Testis (tissue), 3 donors: ENCODE results near the gene CLIC3. TPM values are rescaled to one million over a fixed set of nuclear protein-coding genes. Genes with fewer than 3 reads are reported as not detected.

Experiments
- DNase-seq: peaks from one replicate; pipeline ENCODE4 v3.0.0-alpha.2; 2019
- H3K27ac ChIP-seq, 2 donors: fragments of 200-600 bp; sonication (generic); one replicate each; pipeline ENCODE4 v1.5.1; 2019
- H3K27me3 ChIP-seq: fragments of 200-600 bp; sonication (generic); one replicate; pipeline ENCODE4 v1.5.1; 2019
- H3K36me3 ChIP-seq: fragments of 200-600 bp; sonication (generic); one replicate; pipeline ENCODE4 v1.5.1; 2017; ENCODE audit warnings: low read depth; ENCODE audit errors: missing control alignments
- H3K4me1 ChIP-seq: fragments of 200-600 bp; sonication (generic); one replicate; pipeline ENCODE4 v1.5.1; 2019
- H3K4me3 ChIP-seq, 2 donors: fragments of 200-600 bp; sonication (generic); one replicate each; pipeline ENCODE4 v1.5.1; 2017 to 2019
- H3K9me3 ChIP-seq: fragments of 200-600 bp; sonication (generic); one replicate; pipeline ENCODE4 v1.5.1; 2017
- POLR2A ChIP-seq: fragments of 450-650 bp; IDR thresholded peaks from one replicate; pipeline ENCODE4 v1.6.1; 2017; ENCODE audit warnings: antibody characterized with exemption, mild to moderate bottlenecking, moderate library complexity
- WGBS, 2 donors: methylation state at CpG; one replicate each; pipeline ENCODE4 v1.1.5; 2018; 5-methylcytosine and 5-hydroxymethylcytosine counted together
- intact Hi-C: fragments of 100-400 bp; cut with DNase I; formaldehyde crosslinking; loops from one replicate; pipeline ENCODE4 v1.15.1; 2023; ENCODE audit warnings: low total_unique reads
- polyA plus RNA-seq: library from polyadenylated mRNA; stranded (reverse); fragments of 350-450 nt; fragmentation: Illumina TruSeq; extraction: RNeasy Lipid Tissue Mini Kit (QIAGEN cat#74804); gene quantifications from one replicate; pipeline ENCODE4 v1.2.3, GENCODE V29; 2014; ENCODE audit warnings: low read depth, low replicate concordance; ENCODE audit not compliant: insufficient read depth
- total RNA-seq, 2 donors: library from RNA; depleted of rRNA; stranded (reverse); fragments of >200 nt; gene quantifications; one replicate each; pipeline ENCODE4 v1.2.3, GENCODE V29; 2016
- TF ChIP-seq, protein P1 (sequence below), 3 experiments: fragments of 450-650 bp in 2 of 3; fragments of 200-600 bp in 1 of 3; sonication (generic) in 1 of 3; IDR thresholded peaks; one replicate each; pipeline ENCODE4 v1.5.1; 2016 to 2019; ENCODE audit warnings: antibody characterized with exemption in 3 of 3, mild to moderate bottlenecking in 2 of 3, moderate library complexity in 1 of 3

CLIC3 gene
- total and polyA plus RNA-seq, 3 donors from 2014 or later = 1.8 to 2.8 (median 1.9) TPM

- Histone ChIP-seq H3K27me3 (no peaks in the 10 kb centered on the region), H3K36me3 (no peaks in the 10 kb centered on the region), H3K27ac (peak overlapping the region in 1 of 2 donors; percentile 1), H3K4me1 (peaks cover 10% of the 10 kb centered on the region), H3K4me3 (no peak overlapping the region), H3K9me3 (no peaks in the 10 kb centered on the region)
- 67 to 94% methylated on average over 3 to 33 of the region's 36 CpGs for WGBS, 2 donors
- TF ChIP-seq POLR2A = no peak
- TF ChIP-seq, protein P1, sequence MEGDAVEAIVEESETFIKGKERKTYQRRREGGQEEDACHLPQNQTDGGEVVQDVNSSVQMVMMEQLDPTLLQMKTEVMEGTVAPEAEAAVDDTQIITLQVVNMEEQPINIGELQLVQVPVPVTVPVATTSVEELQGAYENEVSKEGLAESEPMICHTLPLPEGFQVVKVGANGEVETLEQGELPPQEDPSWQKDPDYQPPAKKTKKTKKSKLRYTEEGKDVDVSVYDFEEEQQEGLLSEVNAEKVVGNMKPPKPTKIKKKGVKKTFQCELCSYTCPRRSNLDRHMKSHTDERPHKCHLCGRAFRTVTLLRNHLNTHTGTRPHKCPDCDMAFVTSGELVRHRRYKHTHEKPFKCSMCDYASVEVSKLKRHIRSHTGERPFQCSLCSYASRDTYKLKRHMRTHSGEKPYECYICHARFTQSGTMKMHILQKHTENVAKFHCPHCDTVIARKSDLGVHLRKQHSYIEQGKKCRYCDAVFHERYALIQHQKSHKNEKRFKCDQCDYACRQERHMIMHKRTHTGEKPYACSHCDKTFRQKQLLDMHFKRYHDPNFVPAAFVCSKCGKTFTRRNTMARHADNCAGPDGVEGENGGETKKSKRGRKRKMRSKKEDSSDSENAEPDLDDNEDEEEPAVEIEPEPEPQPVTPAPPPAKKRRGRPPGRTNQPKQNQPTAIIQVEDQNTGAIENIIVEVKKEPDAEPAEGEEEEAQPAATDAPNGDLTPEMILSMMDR (IDR thresholded peaks at IDR 0.05) = no peak
- DNase-seq = no peak
- intact Hi-C loops = no loop called here
These were observed 46.7 kb upstream of the CLIC3 start for GRCh38 chr9:137042751-137043727.

GRCh38 chr9:137041124-137041523 is 44.8 kb upstream of the CLIC3 start:
- intact Hi-C loops = no loop called here
- no peaks in the 10 kb centered on the region for H3K27me3 ChIP-seq
- no peaks in the 10 kb centered on the region for H3K36me3 ChIP-seq
- no peak overlapping the region for H3K4me3 ChIP-seq
- no peaks in the 10 kb centered on the region for H3K9me3 ChIP-seq
- no peak overlapping the region for H3K27ac ChIP-seq
- TF ChIP-seq, protein P1 (IDR thresholded peaks at IDR 0.05) = no peak
- no peak for TF ChIP-seq POLR2A
- no peak for DNase-seq
- peaks cover 10% of the 10 kb centered on the region for H3K4me1 ChIP-seq
- WGBS, 2 donors = 71% methylated on average over 16 of the region's 16 CpGs; no CpG with 5 or more reads in 1 of the 2 donors

DNA sequence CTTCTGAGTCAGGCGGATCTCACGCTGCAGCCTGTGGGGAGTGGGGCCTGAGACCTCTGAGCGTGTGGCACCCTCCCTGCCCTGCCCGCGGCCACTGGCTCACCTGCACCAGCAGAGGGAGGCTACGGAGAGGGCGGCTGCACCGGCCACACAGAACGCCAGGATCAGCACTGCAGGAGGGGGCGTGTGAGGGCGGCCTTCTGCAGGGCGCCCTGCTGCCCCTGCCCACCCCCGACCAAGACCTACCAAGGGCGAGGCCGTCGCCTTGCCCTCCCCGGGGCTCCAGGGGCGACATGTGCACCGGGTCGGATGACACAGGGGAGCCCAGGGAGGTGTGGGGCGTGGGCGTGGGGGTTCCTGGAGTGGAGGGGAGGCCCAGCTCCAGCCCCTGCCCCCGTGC is 44.2 kb upstream of the CLIC3 start:
- Histone ChIP-seq H3K4me3 (no peak overlapping the region), H3K36me3 (no peaks in the 10 kb centered on the region), H3K27me3 (no peaks in the 10 kb centered on the region), H3K27ac (no peak overlapping the region), H3K4me1 (peaks cover 10% of the 10 kb centered on the region), H3K9me3 (no peaks in the 10 kb centered on the region)
- WGBS, 2 donors = 86% methylated on average over 23 of the region's 23 CpGs; no CpG with 5 or more reads in 1 of the 2 donors
- TF ChIP-seq, protein P1 (IDR thresholded peaks at IDR 0.05) = no peak
- TF ChIP-seq POLR2A = no peak
- no peak for DNase-seq
- intact Hi-C loops = no loop called here

DNA sequence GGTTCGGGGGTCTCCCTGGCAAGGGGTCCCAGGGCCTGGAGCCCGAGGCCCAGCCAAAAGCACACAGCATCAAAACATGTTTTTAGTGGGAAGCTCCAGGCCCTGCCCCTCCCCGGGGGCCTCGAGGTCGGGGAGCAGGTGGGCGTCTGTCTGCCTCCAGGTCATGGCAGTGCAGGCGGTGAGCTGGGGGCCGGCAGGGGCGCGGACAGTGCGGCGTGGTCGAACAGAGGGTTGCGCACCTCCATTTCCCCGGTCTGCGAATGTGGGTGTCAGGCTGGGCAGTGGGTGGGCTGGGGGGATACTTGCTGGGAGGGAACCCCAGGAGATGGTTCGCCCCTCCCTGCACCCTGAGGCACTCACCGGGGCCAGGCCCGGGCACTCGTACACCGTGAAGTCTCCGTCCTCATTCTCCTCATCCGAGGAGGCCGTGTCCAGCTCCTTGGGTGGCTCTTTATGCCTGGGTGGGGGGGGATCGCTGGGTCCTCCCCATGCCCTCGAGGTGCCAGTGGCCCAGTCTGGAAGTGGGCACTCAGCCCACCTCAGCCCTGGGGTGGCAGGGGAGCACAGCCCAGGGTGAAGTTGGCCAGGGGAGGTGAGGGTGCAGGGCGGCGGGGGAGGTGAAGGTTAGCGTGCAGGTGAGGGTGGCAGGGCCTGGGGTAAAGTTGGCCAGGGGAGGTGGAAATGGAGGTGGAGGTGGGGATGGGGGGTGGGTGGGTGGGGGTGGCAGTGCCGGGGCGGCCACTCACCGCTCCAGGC is 43.4 kb upstream of the CLIC3 start:
- intact Hi-C loops = loop anchor here (10.0 kb wide), 1 partner anchor 205 kb away; no protein-coding TSS in a partner anchor
- Histone ChIP-seq H3K9me3 (no peaks in the 10 kb centered on the region), H3K27me3 (no peaks in the 10 kb centered on the region), H3K4me3 (no peak overlapping the region), H3K36me3 (no peaks in the 10 kb centered on the region), H3K27ac (no peak overlapping the region), H3K4me1 (peaks cover 14% of the 10 kb centered on the region)
- TF ChIP-seq, protein P1 (IDR thresholded peaks at IDR 0.05) = no peak
- no peak for TF ChIP-seq POLR2A
- DNase-seq = no peak
- 80 to 90% methylated on average over 4 to 32 of the region's 32 CpGs for WGBS, 2 donors
